NCI-H82 treated with DMSO at 0.1 percent for 48 hours (cell line): ENCODE measurements around the gene CABLES1.

Experiments
- DNase-seq: peaks from one replicate; lab custom pipeline; 2025; ENCODE audit not compliant: unreplicated experiment; lab: John Stamatoyannopoulos, UW

CABLES1 gene

GRCh38 chr18:23165271-23166068, 30.2 kb downstream of the CABLES1 start:
- DNase-seq, result no peak

GRCh38 chr18:23166891-23167541, 31.7 kb downstream of the CABLES1 start:
- no peak for DNase-seq

GRCh38 chr18:23169673-23170044, 34.4 kb downstream of the CABLES1 start:
- DNase-seq, result no peak

- no peak for DNase-seq
Measured at GRCh38 chr18:23170137-23170536, 34.9 kb downstream of the CABLES1 start.

GRCh38 chr18:23171581-23172156, 36.4 kb downstream of the CABLES1 start:
- no peak for DNase-seq

- DNase-seq, result no peak
Measured at GRCh38 chr18:23172591-23173380, 37.5 kb downstream of the CABLES1 start.

- no peak for DNase-seq
Measured at GRCh38 chr18:23173912-23174311, 38.6 kb downstream of the CABLES1 start.

GRCh38 chr18:23176701-23177432, 41.6 kb downstream of the CABLES1 start:
- no peak for DNase-seq

- DNase-seq, result no peak
Measured at GRCh38 chr18:23177433-23178072, 42.3 kb downstream of the CABLES1 start.

- no peak for DNase-seq
Measured at GRCh38 chr18:23178201-23178600, 42.9 kb downstream of the CABLES1 start.

GRCh38 chr18:23178661-23179081, 43.4 kb downstream of the CABLES1 start:
- no peak for DNase-seq

GRCh38 chr18:23179416-23179815, 44.1 kb downstream of the CABLES1 start:
- no peak for DNase-seq

- no peak for DNase-seq
Measured at GRCh38 chr18:23181547-23181946, 46.3 kb downstream of the CABLES1 start.

GRCh38 chr18:23182606-23183005, 47.3 kb downstream of the CABLES1 start:
- DNase-seq, result no peak

GRCh38 chr18:23183411-23184150, 48.3 kb downstream of the CABLES1 start:
- no peak for DNase-seq

- DNase-seq, result no peak
Measured at GRCh38 chr18:23186781-23187180, 51.5 kb downstream of the CABLES1 start.

- no peak for DNase-seq
Measured at GRCh38 chr18:23188068-23188760, 52.9 kb downstream of the CABLES1 start.

- no peak for DNase-seq
Measured at GRCh38 chr18:23189099-23189498, 53.8 kb downstream of the CABLES1 start.
